Hepatocyte (in vitro differentiated cells): Measurements from ENCODE around the gene COX6B2.
"Not testable (repeated sequence)": the region's sequence is repeated elsewhere in the genome, so short reads cannot be mapped to it uniquely, and the experiment has no call there.

Source experiments
- EZH2 ChIP-seq: fragments of 200-600 bp; sonication (generic); IDR thresholded peaks from 2 replicates; pipeline ENCODE4 v1.6.1; 2016; ENCODE audit warnings: antibody characterized with exemption, mild to moderate bottlenecking, borderline replicate concordance
- EZH2phosphoT487 ChIP-seq: fragments of 200-600 bp; sonication (generic); IDR thresholded peaks from one replicate; pipeline ENCODE4 v1.6.1; 2018; ENCODE audit warnings: antibody characterized with exemption, mild to moderate bottlenecking, low read depth, moderate library complexity; ENCODE audit not compliant: unreplicated experiment, severe bottlenecking
- TF ChIP-seq, protein P1 (sequence below): fragments of 200-600 bp; sonication (generic); IDR thresholded peaks from 2 replicates; pipeline ENCODE4 v1.5.1; 2016; ENCODE audit warnings: antibody characterized with exemption, mild to moderate bottlenecking; ENCODE audit not compliant: poor library complexity

DNA sequence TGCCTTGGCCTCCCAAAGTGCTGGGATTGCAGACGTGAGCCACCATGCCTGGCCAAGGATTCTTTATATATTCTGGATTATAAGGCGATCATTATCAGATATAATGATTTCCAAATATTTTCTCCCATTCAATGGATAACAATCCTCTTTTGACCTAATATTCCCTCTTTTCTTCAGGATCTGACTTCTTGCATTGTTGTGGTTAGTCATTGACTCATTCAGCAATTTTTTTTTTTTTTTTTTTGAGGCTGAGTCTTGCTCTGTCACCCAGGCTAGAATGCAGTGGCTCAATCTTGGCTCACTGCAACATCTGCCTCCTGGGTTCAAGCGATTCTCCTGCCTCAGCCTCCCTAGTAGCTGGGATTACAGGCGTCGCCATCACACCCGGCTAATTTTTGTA lies 24.7 kb downstream of the COX6B2 start:
- not testable (repeated sequence) for TF ChIP-seq EZH2, EZH2phosphoT487
- TF ChIP-seq, protein P1, sequence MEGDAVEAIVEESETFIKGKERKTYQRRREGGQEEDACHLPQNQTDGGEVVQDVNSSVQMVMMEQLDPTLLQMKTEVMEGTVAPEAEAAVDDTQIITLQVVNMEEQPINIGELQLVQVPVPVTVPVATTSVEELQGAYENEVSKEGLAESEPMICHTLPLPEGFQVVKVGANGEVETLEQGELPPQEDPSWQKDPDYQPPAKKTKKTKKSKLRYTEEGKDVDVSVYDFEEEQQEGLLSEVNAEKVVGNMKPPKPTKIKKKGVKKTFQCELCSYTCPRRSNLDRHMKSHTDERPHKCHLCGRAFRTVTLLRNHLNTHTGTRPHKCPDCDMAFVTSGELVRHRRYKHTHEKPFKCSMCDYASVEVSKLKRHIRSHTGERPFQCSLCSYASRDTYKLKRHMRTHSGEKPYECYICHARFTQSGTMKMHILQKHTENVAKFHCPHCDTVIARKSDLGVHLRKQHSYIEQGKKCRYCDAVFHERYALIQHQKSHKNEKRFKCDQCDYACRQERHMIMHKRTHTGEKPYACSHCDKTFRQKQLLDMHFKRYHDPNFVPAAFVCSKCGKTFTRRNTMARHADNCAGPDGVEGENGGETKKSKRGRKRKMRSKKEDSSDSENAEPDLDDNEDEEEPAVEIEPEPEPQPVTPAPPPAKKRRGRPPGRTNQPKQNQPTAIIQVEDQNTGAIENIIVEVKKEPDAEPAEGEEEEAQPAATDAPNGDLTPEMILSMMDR = not testable (repeated sequence)
